Heart left ventricle (tissue), 16 donors: Measurements from ENCODE around the gene CDCA3. TPM values are rescaled to one million over a fixed set of nuclear protein-coding genes. Genes with fewer than 3 reads are reported as not detected.

Experiments used
- ATAC-seq, 4 donors: fragments of 200-7000 bp; cut with Tn5 transposase; one replicate each; pipeline ENCODE4 v1.9.1; 2020 to 2022; ENCODE audit warnings: moderate library complexity in 4 of 4, mild to moderate bottlenecking in 3 of 4, moderate number of reproducible peaks in 1 of 4
- DNase-seq, 5 donors: peaks; one replicate each; pipeline ENCODE4 v3.0.0-alpha.2; 2020
- H3K27ac ChIP-seq, 12 donors: fragments of 200-600 bp; sonication (generic) in 4 of 12; one replicate each; pipeline versions ENCODE4 v1.5.0 to v1.8.0; 2016 to 2022; ENCODE audit warnings: mild to moderate bottlenecking in 2 of 12
- H3K27me3 ChIP-seq, 9 donors: fragments of 200-600 bp; sonication (generic) in 2 of 9; one replicate each; pipeline versions ENCODE4 v1.5.1 to v1.8.0; 2016 to 2022; ENCODE audit warnings: mild to moderate bottlenecking in 3 of 9
- H3K36me3 ChIP-seq, 9 donors: fragments of 200-600 bp; sonication (generic) in 2 of 9; one replicate each; pipeline versions ENCODE4 v1.5.0 to v1.8.0; 2018 to 2022; ENCODE audit warnings: mild to moderate bottlenecking in 2 of 9
- H3K4me1 ChIP-seq, 12 donors: fragments of 200-600 bp; sonication (generic) in 4 of 12; one replicate each; pipeline versions ENCODE4 v1.5.0 to v1.8.0; 2016 to 2022; ENCODE audit warnings: mild to moderate bottlenecking in 3 of 12
- H3K4me3 ChIP-seq, 12 donors: fragments of 200-600 bp; sonication (generic) in 4 of 12; one replicate each; pipeline versions ENCODE4 v1.5.0 to v1.8.0; 2017 to 2022; ENCODE audit warnings: mild to moderate bottlenecking in 9 of 12, moderate library complexity in 4 of 12
- H3K9me3 ChIP-seq, 12 donors: fragments of 200-600 bp; sonication (generic) in 4 of 12; one replicate each; pipeline versions ENCODE4 v1.5.0 to v1.8.0; 2016 to 2022; ENCODE audit warnings: mild to moderate bottlenecking in 1 of 12
- CTCF ChIP-seq, 12 donors: fragments of 200-600 bp; sonication (generic) in 4 of 12; IDR thresholded peaks; one replicate each; pipeline versions ENCODE4 v1.5.0 to v1.8.0; 2018 to 2022; ENCODE audit warnings: antibody characterized with exemption in 12 of 12, mild to moderate bottlenecking in 5 of 12
- POLR2A ChIP-seq, 2 donors: fragments of 450-650 bp; IDR thresholded peaks; one replicate each; pipeline ENCODE4 v1.6.1; 2017; ENCODE audit warnings: antibody characterized with exemption in 2 of 2, mild to moderate bottlenecking in 2 of 2, moderate library complexity in 2 of 2
- WGBS, 4 donors: extraction: QIAGEN DNeasy Blood & Tissue Kit in 2 of 4; methylation state at CpG; one replicate each; pipeline versions ENCODE4 v1.1.5 to v1.1.7; 2013 to 2018; 5-methylcytosine and 5-hydroxymethylcytosine counted together
- intact Hi-C, 10 donors: fragments of 100-400 bp; cut with DNase I; formaldehyde crosslinking; loops; one replicate each; pipeline versions ENCODE4 v1.11.1 to v1.14.2; 2022
- polyA plus RNA-seq, 2 donors: library from polyadenylated mRNA; stranded (reverse); fragments of 200-250 nt; gene quantifications; one replicate each; pipeline ENCODE4 v1.2.3, GENCODE V29; 2013
- total RNA-seq, 9 donors: library from RNA; depleted of rRNA in 2 of 9; stranded (reverse); fragments of >200 nt in 2 of 9; fragmentation: NEBNext Ultra II Directional in 3 of 9; extraction: Animal tissue kit (Norgen Biotek cat#: 25700) in 3 of 9; gene quantifications; one replicate each; pipeline versions ENCODE4 v1.1.0 to v1.2.4, GENCODE V29; 2016 to 2023
- donor health status: ischemic (EF 13 %, LVEDD 7.1; RV severe dilation, severe dysfunction).
- donor health status: healthy with polysubstance abuse.
- donor health status: DM: no; HTN: yes; CAD: no.
- donor health status: DM: no; HTN: no; CAD: no.
- donor health status: ischemic (EF 25% LVEDD 6.9; RV normal size, moderate dysfunction).
- donor health status: ischemic (EF 25% LVEDD 5.7; RV mildly dilated, moderate dysfunction).
- donor health status: healthy.
- donor health status: DM: yes; HTN: yes; CAD: no.
- donor health status: ischemic (EF 35%, LVEDD 5.7; RV mildly dilated, moderate dysfunction).
- donor health status: nonischemic (EF 11% LVEDD 7.7; RV severe dilation, severe dysfunction).
- donor health status: DM: yes; HTN: yes; CAD: no.
- donor health status: PGD.
- donor health status: ischemic (EF 29% LVEDD 5.4; RV normal size, mild dysfunction).
- donor health status: nonischemic (EF 23%, LVEDD 6.1; RV moderate dilation, normal function).

CDCA3 gene
- total and polyA plus RNA-seq, 11 donors: 0.42 to 8.3 (median 0.93) TPM; not detected in 1

GRCh38 chr12:6824085-6824775 is 26.9 kb downstream of the CDCA3 start:
- DNase-seq: peak in 1 of 5 donors; percentile 30
- TF ChIP-seq CTCF (IDR thresholded peaks at IDR 0.05) (no peak), POLR2A (IDR thresholded peaks at IDR 0.05) (no peak)
- intact Hi-C loops: loop anchor here in 5 of 10 donors (2.0 to 10.0 kb wide), 5 partner anchors 45 to 209 kb away; partner anchors contain the start of genes LAG3 (in 1 of the 5) and MLF2 (in 1 of the 5)
- Histone ChIP-seq H3K27me3 (peaks cover 0 to 21% (median 0%) of the 10 kb centered on the region in 9 donors), H3K4me1 (peaks cover 0 to 50% (median 27%) of the 10 kb centered on the region in 12 donors), H3K9me3 (no peaks in the 10 kb centered on the region), H3K4me3 (no peak overlapping the region), H3K36me3 (peaks cover 0 to 4% (median 0%) of the 10 kb centered on the region in 9 donors), H3K27ac (no peak overlapping the region)
- no peak for ATAC-seq
- 91 to 95% (median 92%) methylated on average over 32 to 37 of the region's 37 CpGs for WGBS, 4 donors

DNA sequence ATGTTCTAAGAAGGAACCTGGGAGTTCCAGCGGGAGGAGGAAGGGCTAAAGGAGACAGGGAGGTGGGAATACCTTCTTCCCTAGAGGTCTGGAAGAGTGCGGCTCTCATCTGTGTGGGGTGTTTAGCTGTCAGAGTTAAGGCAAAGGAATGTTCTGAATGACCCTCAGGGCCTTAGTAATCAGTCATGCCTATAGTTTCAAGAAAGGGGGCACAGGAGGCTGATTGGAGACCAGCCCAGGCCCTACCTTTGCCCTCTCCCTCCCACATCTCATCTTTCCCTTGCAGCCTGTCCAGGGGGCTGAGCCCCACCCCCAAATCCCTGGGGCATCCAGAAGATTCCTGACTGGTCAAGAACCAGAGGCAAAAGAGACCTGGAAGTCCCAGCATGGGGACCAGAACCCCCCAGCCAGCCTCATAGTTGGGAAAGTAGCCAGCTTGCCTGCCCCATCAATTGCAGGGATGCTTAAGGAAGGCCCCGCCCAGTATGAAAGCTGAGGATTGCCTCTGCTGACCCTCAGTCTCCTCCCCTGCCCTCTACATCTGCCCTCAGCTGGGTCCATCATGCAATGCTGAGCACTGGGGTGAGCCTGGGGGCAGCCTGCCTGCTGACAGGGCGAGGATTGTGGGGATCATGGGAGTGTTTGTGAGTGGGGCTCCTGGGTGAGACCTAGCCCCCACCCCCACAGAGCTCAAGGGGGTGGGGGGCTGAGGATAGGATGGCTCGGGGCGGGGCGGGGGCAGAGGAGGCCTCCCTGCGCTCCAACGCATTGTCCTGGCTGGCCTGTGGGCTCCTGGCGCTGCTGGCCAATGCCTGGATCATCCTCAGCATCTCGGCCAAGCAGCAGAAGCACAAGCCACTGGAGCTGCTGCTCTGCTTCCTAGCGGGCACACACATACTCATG is 27.7 kb downstream of the CDCA3 start:
- 68 to 85% (median 80%) methylated on average over 5 to 12 of the region's 12 CpGs for WGBS, 4 donors
- no peaks in the 10 kb centered on the region for H3K9me3 ChIP-seq
- peaks cover 0 to 43% (median 27%) of the 10 kb centered on the region in 12 donors for H3K4me1 ChIP-seq
- peak in 1 of 5 donors; percentile 17 for DNase-seq
- H3K36me3 ChIP-seq: peaks cover 0 to 5% (median 0%) of the 10 kb centered on the region in 9 donors
- ATAC-seq: no peak
- intact Hi-C loops: loop anchor here in 5 of 10 donors (2.0 to 10.0 kb wide), 5 partner anchors 45 to 209 kb away; partner anchors contain the start of genes LAG3 (in 1 of the 5) and MLF2 (in 1 of the 5)
- H3K27me3 ChIP-seq: peaks cover 0 to 16% (median 0%) of the 10 kb centered on the region in 9 donors
- H3K4me3 ChIP-seq: no peak overlapping the region
- TF ChIP-seq CTCF (IDR thresholded peaks at IDR 0.05): no peak
- TF ChIP-seq POLR2A (IDR thresholded peaks at IDR 0.05): no peak
- no peak overlapping the region for H3K27ac ChIP-seq

- intact Hi-C loops: loop anchor here in 3 of 10 donors (5.0 to 10.0 kb wide), 4 partner anchors 48 to 208 kb away; partner anchors contain the start of genes LAG3 (in 1 of the 3) and MLF2 (in 1 of the 3)
- no peak for DNase-seq
- Histone ChIP-seq H3K9me3 (no peaks in the 10 kb centered on the region), H3K27ac (peak overlapping the region in 2 of 12 donors; percentile 64 to 70), H3K27me3 (peaks cover 0 to 12% (median 0%) of the 10 kb centered on the region in 9 donors), H3K4me1 (peaks cover 0 to 40% (median 25%) of the 10 kb centered on the region in 12 donors), H3K4me3 (peak overlapping the region in 9 of 12 donors; percentile 51 to 67 (median 59)), H3K36me3 (peaks cover 0 to 8% (median 0%) of the 10 kb centered on the region in 9 donors)
- 64 to 71% (median 68%) methylated on average over 7 of the region's 7 CpGs for WGBS, 4 donors
- ATAC-seq: no peak
- TF ChIP-seq POLR2A (IDR thresholded peaks at IDR 0.05) (no peak), CTCF (IDR thresholded peaks at IDR 0.05) (no peak)
Measured at GRCh38 chr12:6822426-6823135, 28.5 kb downstream of the CDCA3 start.
